OCI-LY1 (cell line): ENCODE measurements around the gene S100A12.

Source experiments
- CTCF ChIP-seq: fragments of 200-600 bp; sonication (generic), shearing (Covaris generic); IDR thresholded peaks from 2 replicates; pipeline ENCODE4 v1.5.1; 2017; ENCODE audit warnings: mild to moderate bottlenecking, antibody characterized with exemption, low read length, moderate library complexity, mixed read lengths
- EZH2 ChIP-seq: fragments of 200-600 bp; sonication (generic), shearing (Covaris generic); IDR thresholded peaks from 2 replicates; pipeline ENCODE4 v1.8.0; 2017; ENCODE audit warnings: borderline replicate concordance, mixed run types, mild to moderate bottlenecking, antibody characterized with exemption, low read length, moderate library complexity, mixed read lengths

GRCh38 chr1:153392822-153393221 lies 17.4 kb upstream of the S100A12 start:
- TF ChIP-seq CTCF (no peak), EZH2 (no peak)
